Measurements from ENCODE around the gene CES3.
A peak's percentile ranks its signal among the peaks of the same experiment; 100 is the strongest.

The CES3 gene

DNA sequence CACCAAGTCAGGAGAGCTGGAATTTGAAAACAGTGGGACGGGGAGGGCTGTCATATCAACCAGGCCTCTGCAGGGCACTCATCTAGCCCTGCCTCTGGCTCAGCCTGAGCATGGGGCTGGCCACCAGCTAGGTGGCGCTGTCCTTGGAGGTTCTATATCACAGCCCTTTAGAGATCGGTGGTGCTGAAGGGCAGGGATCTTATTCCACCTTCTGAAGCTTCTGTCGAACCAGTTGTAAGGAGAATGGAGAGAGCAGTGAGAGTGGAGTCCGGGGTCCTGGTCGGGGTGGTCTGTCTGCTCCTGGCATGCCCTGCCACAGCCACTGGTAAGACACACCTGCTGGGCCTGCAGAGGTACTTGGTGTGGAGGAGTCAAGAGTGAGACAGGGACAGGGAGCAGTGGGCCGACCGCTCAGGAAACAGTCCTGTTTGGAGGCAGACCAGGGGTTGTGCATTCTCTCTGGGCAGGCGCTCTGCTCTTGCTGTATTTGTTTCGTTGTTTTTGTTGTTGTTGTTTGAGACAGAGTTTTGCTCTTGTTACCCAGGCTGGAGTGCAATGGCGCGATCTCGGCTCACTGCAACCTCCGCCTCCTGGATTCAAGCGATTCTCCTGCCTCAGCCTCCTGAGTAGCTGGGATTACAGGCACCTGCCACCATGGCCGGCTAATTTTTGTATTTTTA is at the start of gene CES3:
Gene CES3 (plus strand): TSS at position 202 of the 680 bp plus-strand sequence. CDS start 42 bp downstream, at position 244.
- DNase-seq = peak; percentile 57

DNA sequence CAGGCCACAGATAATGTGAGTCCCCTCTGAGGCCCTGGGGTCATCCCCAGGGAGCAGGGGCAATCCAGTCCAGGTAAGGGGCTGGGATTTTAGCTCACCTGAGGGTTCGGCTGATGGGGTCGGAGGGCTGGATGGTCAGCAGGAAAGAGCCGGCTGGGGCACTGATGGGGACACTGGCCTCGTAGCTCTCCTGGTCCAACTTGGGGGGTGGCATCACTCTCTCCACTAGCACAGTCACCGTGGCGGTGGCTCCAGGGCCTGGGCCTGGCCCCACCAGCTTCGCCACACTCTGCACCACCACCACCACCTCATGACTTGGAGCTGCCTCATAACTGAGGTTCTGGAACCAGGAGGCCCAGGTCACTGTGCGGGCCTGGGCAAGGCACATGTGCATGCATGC is 49.3 kb upstream of the CES3 start:
- no peak for DNase-seq

DNA sequence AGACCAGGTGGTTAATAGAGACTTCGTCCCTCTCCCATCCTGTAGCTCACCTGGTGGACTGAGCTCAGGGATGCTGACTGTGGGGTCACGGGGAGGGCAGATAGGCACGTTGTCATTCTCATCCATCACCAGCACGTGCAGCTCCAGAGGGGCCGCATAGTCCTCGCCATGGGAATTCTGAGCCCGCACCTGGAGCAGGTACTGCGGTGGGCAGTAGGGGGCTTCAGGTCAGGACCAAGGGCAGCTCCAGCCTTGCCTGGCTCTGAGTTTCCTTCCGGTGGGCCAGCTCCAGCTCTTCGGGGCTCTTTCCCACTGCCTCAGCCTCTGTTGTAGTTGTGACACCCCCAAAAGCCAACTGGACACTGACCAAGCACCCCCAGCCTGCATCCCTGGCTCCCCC is 48.0 kb upstream of the CES3 start:
- DNase-seq = no peak

DNA sequence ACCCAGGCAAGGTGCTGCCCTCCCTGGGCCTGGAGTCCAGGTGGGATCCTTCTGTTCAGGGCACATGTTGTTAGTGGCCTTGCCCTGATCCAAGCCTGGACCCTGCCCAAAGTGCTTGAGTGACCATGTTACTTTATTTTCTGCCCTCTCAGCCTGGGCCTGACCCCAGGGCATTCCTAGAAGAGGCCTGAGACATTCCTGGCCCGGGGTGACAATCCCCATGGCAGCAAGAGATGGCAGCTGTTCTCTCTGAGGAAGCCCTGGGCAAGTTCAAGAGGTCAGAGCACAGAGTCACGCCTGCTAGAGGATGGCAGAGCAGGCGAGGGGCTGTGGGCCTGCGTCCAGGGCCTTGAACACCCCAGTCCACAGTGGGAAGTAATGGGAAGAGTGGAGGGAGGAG is 47.4 kb upstream of the CES3 start:
- DNase-seq = no peak

GRCh38 chr16:66914541-66914940 is 46.5 kb upstream of the CES3 start:
- no peak for DNase-seq

GRCh38 chr16:66915041-66915440 is 46.0 kb upstream of the CES3 start:
- DNase-seq = no peak

- DNase-seq = no peak
Measured at GRCh38 chr16:66916518-66916917, 44.5 kb upstream of the CES3 start.

DNA sequence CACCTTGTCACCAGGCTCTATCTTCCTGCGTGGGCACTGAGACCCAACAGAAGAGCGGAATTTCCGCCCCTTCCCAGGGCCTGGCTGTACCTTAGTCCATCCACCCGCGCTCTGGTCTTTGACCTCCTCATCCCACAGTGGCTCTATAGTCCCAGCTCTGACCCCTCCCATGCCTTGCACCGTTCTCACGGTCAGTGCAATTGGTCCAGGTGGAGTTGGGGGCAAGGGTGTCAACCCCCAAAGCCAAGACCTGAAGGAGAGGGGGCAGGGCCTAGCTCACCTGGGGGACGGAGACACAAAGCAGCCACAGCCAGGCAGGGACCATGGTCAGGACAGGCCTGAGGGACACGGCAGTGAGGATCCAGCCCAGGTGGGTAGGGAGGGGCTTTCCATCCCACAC is 43.3 kb upstream of the CES3 start:
- DNase-seq = no peak

- no peak for DNase-seq
Measured at GRCh38 chr16:66918355-66918754, 42.7 kb upstream of the CES3 start.

DNA sequence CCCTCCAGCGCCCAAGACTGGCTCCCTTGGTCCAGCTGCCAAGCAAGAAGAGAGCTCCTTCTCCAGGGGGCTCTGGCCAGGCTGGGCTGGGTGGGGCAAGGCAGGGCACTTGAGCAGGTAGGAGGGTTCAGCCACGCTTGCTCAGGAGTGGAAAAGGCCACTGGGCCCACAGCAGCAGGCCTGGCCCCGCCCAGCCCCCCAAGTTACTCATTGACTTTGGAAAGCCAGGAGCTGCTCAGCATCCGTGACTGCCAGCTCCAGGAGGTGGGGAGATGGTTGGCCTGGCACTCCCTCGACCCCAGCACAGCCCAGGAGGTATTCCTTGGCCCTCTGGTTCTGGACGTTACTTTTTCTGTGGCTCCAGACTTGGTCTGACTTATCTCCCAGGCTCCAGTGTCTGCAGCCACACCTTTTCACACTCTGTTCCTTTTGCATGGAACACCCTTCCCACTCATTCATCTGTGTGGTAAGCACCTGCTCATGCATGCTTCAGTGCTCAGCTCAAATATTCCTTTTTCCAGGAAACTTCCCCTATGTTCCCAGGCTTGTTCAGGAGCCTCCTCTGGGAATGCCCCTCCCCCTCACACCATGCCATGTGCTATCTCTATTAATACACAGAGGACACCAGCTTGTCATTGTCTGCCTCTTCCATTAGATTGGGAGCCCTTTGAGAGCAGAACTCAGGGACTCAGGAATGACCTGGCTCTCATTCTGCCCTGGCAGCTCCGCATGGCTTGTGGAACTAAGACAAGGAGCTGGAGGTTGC is 42.1 kb upstream of the CES3 start, which contains the start of gene CDH16:
Gene CDH16 (minus strand): TSS at position 83 of the 766 bp plus-strand sequence. CDS start 820 bp downstream, outside the sequence.
- no peak for DNase-seq

GRCh38 chr16:66919569-66920298 is 41.3 kb upstream of the CES3 start:
- no peak for DNase-seq

DNA sequence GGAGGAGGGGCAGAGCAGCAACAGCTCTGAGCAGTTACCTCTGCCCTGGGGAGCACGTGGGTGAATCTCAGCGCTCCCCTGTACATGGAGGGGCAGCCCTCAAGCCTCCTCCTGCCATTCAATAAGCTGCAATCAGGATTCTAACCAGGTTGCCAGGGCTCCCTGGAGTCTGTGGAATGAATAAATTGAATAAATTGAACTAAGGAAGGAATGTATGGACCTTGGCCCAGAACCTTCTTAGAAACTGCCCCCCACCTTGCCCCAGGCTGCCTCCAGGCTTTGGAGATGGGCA is 40.8 kb upstream of the CES3 start:
- DNase-seq = no peak

GRCh38 chr16:66920924-66921680 is 40.0 kb upstream of the CES3 start:
- no peak for DNase-seq

GRCh38 chr16:66921729-66922450 is 39.2 kb upstream of the CES3 start:
- no peak for DNase-seq

GRCh38 chr16:66923247-66923731 is 37.8 kb upstream of the CES3 start:
- DNase-seq = no peak

- DNase-seq = no peak
Measured at GRCh38 chr16:66923866-66924265, 37.2 kb upstream of the CES3 start.

- DNase-seq = no peak
Measured at GRCh38 chr16:66924527-66925321, 36.3 kb upstream of the CES3 start.

- no peak for DNase-seq
Measured at GRCh38 chr16:66925322-66925840, 35.7 kb upstream of the CES3 start, which contains the start of gene RRAD. TSS of gene RRAD (minus strand) at chr16:66925535. CDS start at chr16:66925179, 356 bp downstream.

DNA sequence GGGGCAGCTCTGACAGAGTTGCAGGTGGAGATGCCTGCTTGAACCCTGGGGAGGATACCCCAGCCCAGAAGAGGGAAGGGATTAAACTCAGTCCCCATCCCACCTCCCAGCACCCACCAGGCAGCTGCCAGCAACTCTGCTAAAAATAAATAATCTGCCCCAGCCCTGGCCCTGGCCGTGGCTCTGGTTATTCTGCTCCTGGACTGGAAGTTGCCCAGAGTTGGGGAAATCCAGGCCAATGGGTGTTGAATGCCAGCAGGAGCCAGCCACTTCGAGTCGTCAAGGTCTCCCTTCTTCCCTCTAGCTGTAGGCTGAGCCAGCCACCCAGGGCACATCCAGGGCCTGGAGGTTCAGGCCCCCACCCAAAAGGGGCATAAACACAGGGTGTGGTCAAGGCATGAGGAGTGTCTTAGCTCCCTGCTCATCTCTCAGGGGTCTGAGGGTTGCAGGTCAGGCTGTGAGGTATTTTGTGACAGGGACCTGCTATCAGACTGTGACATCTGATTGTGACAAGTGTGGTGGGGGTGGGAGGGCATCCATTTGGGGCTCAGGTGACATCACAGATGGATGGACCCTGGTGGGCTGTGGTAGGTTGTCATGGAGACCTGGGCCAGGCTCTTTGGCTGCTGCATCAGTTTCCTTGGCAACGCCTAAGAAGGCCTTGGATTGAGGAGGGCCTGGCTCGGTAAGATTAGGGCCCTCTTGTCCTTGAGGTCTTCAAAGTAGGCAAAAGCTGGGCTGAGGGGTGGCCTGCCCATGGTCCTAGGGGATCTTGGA is 34.7 kb upstream of the CES3 start:
- DNase-seq = no peak

DNA sequence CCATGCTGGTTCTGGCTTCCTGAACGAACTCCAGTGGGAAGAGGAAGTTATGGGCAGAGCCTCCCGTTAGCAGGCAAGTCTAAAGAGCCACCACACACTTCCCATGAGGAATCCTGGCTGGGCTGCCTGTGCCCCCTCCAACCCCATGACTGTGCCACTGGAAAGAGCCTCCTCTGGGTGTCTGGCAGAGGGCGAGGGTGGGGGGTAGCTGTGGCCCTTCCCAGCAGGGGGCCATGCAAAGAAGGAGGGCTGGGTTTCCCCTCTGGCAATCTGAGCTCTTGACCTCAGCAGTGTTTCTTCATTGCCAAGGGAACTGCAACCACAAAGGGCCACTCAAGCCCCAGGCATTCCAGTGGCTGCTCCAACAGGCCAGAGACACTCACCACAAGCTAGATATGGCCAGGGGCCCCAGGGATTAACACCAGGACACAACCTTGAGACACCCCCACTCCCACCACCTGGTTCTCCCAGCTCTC is 34.1 kb upstream of the CES3 start:
- DNase-seq = peak; percentile 74
